GM19240 (cell line): ENCODE data around the gene APOF.
"Not testable (repeated sequence)": the region's sequence is repeated elsewhere in the genome, so short reads cannot be mapped to it uniquely, and the experiment has no call there.

Experiments
- DNase-seq: peaks from one replicate; pipeline ENCODE4 v3.0.0; 2011; ENCODE audit warnings: low spot score; ENCODE audit not compliant: insufficient read length

APOF gene, protein sequence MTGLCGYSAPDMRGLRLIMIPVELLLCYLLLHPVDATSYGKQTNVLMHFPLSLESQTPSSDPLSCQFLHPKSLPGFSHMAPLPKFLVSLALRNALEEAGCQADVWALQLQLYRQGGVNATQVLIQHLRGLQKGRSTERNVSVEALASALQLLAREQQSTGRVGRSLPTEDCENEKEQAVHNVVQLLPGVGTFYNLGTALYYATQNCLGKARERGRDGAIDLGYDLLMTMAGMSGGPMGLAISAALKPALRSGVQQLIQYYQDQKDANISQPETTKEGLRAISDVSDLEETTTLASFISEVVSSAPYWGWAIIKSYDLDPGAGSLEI

DNA sequence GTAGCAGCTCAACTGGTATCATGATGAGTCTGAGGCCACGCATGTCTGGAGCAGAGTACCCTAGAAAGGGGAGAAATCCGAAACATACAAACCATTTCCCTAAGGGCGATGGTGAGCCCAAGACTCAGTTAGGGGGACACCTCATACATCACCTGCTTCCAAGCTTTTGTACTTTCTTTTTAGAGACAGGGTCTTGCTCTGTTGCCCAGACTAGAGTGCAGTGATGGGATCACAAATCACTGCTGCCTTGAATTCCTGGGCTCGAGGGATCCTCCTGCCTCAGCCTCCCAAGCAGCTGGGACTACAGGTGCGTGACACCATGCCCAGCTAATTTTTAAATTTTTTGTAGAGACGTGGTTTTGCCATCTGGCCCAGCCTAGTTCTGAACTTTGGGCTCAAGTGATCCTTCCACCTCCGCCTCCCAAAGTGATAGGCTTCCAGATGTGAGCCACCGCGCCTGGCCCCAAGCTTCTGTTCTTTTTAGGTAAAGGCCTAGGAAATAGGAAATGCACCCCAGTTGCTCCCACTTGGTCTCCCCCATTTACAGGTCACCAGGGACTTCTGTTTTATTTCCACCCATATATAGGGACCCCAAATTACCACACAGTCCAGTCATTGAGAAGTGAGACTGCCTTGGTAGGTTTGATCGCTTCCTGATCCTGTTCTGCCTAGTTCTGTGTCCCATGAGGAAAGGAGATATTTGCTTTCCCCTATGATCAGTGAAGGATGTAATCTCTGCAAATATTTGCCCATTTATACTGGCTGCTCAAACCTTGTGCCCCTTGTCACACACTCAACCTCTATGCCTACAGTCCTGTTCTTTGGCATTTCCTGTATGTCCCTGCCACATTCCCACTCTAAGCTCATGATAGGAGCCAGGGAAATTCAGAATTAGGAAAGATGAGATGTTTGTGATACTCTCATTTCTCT is at the start of gene APOF:
Gene APOF, minus strand, starts transcription at position 728 of the 930 bp plus-strand sequence. Its CDS starts 112 bp downstream, at position 616.
- DNase-seq: no peak

DNA sequence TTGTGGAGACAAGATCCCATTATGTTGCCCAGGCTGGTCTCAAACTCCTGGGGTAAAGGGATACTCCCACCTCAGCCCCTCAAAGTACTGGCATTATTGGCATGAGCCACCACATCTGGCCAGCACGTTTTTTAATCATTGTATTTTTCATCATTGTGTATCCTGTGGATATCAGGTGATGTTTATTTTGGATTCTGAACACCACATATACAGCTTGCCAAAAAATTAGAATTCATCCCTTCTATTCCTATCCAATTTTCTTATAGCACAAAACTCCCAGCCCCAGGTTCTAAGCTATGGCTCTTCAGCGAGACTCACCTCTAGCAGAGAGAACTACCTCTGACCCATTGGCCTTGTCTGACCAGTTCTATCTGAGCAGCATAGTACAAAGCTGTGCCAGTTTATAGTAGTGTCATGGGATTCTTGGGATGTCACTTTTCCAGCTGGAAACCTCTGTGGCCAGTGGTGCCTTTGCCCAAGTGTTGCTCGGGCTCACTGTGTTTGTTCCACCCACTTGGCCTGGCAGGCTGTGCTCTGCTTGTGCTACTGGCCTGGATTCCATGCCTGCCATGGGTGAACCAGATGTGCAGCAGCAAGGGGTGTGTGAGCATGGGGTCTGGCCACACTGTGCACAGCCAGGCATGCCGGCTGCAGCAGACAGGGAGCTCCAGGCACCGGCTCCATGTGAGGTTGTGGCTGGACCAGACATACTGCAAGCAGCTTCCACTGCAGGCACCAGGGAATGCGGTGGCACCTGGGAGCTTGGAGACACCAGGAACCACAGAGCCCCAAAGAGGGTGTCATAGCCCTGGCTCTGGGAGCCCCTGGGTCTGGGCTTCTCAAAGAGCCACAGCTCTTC is 49.4 kb upstream of the APOF start:
- no peak for DNase-seq

DNA sequence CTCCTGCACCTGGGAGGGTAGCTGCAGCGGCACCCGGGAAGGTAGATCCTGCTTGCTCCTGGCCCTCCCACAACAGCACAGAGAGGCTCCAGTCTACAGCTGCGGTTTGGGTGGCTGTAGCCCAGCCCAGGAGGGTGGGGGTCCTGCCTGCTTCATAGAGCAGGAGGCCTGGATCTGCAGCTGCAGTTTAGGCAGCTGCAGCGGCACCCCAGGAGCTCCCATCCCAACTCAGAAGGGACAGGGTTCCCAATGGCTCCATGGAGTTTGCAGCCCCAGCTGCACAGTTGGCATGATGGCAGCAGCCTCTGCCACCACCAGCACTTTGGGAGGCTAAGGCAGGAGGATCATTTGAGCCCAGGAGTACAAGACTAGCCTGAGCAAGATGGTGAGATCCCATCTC is 48.1 kb upstream of the APOF start:
- DNase-seq: no peak

DNA sequence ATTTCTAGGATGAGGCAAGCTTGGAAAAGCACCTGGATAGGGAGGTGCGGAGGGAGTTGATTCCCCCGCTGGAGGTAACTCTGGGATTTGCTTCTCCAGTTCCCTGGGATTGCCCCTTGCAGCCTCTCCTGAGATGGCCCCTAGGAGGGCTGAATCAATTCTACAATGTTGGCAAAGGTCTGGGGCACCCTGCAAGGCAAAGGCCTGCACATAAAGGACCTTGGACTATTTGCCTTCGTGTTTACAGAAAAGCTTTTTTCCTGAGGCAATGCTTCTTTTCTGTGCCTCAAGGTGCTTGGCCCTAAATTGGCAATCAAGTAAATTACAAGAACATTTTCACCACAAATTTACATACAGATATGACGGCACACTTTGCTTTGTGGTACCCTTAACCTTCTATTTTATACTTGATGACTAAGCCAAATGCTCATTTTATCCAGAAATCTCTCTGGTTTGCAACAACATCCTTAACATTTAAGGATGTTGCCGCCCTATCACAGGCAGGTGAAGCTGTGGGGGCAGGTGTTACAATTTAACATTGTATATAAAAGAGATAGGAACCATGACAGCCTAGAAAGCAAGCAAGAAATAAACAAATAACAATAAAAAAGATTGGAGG is 46.3 kb upstream of the APOF start:
- DNase-seq: no peak

DNA sequence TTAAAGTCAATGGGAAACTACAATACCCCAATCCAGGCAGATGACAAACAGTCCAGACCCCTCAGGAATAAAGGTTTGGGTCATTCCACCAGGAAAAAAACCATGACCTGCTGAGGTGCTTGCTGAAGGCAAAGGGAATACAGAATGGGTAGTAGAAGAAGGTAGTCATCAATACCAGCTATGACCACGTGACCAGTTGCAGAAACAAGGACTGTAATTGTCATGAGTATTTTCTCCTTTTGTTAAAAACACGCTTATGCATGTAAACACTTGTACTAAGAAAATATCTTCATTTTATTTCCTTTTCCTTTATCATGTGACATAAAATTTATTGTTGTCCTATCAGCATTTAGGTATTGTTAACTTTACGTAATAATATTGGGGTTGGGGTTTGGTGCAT is 41.6 kb upstream of the APOF start:
- DNase-seq: not testable (repeated sequence)

DNA sequence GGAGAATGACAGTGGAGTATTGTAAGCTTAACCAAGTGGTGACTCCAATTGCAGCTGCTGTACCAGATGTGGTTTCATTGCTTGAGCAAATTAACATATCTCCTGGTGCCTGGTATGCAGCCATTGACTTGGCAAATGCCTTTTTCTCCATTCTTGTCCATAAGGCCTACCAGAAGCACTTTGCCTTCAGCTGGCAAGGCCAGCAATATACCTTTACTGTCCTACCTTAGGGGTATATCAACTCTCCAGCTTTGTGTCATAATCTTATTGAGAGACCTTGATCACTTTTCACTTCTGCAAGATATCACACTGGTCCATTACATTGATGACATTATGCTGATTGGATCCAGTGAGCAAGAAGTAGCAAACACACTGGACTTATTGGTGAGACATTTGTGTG is 39.0 kb upstream of the APOF start:
- DNase-seq: not testable (repeated sequence)

DNA sequence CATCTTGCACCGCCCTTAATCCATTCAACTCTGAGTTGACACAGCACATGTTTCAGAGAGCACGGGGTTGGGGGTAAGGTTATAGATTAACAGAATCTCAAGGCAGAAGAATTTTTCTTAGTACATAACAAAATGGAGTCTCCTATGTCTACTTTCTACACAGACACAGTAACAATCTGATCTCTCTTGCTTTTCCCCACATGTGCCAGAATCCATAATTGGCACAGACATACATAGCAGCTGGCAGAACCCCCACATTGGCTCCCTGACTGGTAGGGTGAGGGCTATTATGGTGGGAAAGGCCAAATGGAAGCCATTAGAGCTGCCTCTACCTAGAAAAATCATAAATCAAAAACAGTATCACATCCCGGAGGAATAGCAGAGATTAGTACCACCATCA is 38.5 kb upstream of the APOF start:
- not testable (repeated sequence) for DNase-seq

DNA sequence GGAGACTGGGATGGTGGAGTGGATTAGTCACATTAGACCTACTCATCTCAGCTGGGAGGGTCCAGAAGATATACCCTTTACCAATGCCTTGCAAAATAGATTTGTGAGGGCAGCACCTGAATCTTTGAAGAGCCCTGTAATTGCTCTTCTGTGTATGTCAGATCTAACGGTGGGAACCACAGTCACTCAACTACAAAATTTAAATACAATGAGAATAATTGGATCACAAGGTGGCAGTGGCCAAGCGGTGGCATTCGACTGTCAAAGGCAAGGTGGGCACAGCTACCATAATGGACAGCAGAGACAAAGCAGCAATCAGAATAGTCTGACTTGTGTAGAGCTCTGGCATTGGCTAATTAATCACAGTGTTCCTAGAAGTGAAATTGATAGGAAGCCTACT is 36.8 kb upstream of the APOF start:
- DNase-seq: not testable (repeated sequence)

DNA sequence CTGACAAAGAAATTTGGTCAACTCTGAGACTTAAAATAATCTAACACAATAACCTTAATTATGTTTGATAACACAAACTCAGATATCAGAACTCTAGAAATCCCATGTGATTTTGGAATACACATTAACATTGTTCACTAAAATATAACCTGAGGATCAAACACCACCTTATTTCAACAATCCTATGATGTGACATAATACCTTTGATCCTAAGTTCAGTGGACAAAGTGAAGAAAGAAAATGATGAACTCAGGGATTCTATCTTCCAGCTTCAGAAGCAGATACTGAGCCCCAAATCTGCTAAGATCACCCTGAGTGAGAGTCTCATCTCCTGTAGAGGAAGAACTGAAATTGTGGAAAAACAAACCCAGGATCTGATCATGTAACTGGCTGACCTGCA is 35.7 kb upstream of the APOF start:
- DNase-seq: no peak

DNA sequence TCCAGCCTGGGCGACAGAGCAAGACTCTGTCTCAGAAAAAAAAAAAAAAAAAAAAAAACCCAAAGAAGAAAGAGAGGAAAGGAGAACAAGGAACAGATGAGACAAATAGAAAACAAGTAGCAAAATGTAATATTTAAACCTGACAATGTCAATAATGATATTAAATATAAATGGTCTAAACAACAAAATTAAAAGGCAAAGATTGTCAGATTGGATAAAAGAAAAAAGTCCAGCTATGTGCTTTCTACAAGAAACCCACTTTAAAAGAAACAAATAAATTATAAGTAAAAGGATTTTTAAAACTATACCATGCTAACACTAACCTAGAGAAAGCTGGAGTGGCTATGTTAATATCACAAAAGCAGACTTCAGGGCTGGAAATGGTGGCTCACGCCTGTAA is 29.7 kb upstream of the APOF start:
- DNase-seq: no peak

DNA sequence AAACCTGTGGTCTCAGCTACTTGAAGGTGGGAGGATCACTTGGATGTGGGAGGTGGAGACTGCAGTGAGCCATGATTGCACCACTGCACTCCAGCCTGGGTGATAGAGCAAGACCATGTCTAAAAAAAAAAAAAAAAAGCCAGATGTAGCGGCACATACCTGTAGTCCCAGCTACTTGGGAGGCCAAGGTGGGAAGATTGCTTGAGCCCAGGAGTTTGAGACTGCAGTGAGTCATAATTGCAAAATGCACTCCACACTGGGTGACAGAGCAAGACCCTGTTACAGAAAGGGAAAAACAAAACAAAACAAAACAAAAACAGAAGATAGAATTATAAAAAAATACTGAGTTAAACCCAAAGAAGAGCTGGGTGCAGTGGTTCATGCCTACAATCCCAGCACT is 29.1 kb upstream of the APOF start:
- no peak for DNase-seq

DNA sequence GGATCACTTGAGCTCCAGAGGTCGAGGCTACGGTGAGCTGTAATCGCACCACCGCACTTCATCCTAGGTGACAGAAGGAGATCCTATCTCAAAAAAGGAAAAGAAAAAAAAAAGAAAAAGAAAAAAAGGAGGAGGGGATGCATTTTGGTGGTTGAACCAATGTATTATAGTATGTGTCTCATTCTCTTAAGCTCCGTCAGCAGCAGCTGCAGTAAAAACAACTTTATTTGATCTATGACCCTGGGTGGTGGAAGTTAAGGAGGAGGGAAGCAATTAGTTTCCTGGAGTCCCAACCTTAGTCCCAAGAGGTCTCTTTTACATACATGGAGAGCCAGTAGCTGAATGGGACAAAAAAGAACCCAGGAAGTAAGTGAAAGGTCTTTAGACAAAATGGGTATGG is 26.8 kb upstream of the APOF start:
- DNase-seq: no peak

DNA sequence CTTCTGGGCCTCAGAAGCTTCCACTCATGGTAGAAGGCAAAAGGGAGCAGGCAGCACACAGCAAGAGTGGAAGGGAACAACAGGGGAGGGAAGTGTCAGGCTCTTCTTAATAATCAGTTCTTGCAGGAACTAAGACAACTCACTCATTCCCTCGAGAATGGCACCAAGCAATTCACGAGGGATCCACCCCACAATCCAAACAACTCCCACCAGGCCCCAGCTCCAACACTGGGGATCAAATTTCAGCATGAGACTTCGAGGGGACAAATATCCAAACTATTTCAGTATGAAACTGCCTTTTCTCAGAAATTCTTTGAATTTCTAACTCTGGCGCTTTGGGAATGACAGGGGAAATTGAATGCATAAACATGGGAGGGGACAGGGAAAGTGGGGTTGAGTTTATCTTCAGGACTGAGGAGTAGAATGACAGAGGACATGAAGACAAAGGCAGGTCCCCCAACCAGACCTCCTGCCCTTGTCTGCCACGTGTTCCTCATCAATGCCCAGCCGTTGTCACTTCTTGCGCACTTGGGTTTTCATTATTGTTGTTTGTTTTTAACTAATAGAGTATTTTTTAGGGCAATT is 24.6 kb upstream of the APOF start:
- DNase-seq: no peak

DNA sequence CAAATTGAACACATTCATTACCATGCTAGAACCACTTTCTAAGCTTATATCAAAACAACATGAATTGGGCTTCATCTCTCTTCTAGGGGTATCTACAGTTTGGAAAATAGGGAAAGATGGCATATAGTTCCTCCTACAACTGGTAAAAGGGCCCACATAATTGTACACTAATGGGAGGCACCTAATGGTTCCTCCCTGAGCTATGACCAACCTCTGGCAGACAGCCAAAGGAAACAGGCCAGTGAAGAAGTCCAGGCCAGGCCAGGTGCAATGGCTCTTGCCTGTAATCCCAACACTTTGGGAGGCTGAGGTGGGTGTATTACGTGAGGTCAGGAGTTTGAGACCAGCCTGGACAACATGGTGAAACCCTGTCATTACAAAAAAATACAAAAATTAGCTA is 23.2 kb upstream of the APOF start:
- no peak for DNase-seq

DNA sequence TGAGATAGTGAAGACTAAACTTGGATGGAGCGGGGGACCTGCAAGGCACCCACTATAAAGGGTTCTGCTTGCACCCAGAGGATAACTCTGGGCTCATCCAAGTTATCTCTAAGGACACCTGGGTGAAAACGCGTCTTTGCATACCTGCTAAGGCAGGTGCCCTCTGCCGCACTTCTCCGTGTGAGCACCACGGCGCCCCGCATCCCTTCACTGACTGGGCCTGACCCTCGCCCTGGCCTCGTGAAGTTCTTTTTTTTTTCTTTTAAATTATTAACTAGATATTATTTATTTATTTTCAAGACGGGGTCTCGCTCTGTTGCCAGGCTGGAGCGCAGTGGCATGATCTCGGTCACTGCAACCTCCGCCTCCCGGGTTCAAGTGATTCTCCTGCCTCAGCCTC is 20.0 kb upstream of the APOF start:
- DNase-seq: no peak

DNA sequence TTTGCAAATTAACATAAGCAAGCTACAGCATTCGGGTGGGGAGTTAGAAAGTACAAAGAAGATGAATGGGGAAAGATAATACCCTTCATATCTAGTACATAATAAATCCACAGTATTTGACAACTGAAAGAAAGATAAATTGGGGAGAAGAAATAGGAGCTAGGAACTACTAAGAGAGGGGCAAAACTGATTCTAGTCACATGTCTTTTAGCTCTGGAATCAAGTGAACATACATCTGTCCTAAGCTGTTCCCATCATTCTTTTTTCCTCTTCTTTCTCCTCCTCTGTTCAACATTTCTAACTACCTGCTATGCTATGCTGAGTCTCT is 15.3 kb upstream of the APOF start:
- DNase-seq: no peak

DNA sequence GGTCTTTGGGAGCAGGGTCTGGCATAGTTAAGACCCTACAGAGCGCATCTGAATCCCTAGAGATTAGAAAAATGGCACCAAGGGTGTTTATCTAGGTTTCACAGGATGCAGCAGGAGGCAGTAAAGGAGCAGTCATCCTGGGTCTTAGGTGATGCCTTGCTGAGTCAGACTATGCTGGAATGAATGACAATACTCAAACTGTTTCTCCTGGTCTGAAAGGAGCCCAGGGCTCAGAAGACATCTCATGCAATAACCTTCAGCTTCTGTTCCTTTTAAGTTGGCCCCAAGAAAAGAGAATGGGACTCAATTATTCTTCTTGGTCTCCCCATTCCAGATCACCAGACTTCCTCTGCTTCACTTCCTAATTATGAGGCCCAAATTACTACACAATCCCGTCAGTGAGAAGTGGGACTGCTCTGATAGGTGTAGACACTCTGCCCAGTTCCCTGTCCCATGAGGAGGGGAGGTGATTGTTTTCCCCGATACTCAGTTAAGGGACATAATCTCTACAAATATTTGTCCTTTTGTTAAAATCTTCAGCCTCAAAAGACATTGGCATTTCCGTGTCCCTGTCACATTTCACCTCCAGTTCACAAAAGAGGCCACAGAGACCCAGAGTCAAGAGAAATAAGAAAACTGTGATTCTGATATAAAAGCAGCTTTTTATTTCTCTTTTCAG is 14.8 kb upstream of the APOF start:
- no peak for DNase-seq

DNA sequence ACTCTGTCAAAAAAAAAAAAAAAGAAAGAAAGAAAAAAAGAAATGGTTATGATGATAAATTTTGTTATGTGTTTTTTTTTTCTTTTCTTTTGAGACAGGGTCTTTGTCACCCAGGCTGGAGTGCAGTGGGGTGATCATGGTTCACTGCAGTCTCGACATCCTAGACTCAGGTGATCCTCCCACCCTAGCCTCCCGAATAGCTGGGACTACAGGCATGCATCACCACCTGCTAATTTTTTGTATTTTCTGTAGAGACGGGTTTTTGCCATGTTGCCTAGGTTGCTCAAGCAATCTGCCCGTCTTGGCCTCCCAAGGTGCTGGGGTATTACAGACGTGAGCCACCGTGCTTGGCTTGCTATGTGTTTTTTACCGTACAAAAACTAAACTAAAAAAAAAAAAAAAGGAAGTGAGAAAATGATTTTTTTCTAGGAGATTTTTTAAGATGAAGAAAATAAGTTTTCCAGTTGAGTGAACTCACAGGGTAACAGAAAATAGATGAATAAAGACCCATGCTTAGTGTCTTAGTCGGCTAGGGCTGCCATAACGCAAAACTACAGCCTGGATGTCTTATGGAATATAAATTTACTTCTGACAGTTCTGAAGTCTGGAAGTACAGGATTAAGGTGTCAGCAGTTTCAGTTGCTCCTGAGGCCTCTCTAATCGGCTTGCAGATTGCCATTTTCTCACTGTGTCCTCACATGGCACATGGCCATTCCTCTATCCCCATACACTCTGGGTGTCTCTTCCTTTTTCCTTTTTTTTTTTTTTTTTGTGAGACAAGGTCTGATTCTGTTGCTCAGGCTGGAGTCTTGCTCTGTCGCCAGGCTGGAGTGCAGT is 13.2 kb upstream of the APOF start:
- DNase-seq: no peak
